ENCODE measurements around the gene SGPP2.

DNA sequence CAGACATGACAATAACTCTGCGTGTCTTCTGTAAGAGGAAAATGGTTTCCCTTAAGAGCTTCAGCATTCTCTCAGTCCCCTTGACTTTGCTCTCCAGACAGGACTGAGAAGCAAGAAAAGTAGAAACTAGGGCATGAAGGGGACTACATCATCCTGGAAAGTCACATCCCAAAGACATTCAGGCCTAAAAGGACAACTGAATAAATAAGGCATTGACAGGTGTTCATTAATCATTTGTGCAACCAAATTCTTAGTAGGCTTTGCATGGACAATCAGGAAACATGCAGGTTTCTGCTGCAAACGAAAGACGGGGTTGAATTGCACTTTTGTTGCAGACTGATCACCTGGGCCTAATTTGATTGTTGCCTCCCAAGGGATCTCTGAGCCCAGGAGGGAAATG, 1.2 kb upstream of the SGPP2 start:
- TF ChIP-seq, protein P1, sequence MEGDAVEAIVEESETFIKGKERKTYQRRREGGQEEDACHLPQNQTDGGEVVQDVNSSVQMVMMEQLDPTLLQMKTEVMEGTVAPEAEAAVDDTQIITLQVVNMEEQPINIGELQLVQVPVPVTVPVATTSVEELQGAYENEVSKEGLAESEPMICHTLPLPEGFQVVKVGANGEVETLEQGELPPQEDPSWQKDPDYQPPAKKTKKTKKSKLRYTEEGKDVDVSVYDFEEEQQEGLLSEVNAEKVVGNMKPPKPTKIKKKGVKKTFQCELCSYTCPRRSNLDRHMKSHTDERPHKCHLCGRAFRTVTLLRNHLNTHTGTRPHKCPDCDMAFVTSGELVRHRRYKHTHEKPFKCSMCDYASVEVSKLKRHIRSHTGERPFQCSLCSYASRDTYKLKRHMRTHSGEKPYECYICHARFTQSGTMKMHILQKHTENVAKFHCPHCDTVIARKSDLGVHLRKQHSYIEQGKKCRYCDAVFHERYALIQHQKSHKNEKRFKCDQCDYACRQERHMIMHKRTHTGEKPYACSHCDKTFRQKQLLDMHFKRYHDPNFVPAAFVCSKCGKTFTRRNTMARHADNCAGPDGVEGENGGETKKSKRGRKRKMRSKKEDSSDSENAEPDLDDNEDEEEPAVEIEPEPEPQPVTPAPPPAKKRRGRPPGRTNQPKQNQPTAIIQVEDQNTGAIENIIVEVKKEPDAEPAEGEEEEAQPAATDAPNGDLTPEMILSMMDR (conservative IDR thresholded peaks at IDR 0.05; ENCODE audit: low read depth, low read length) = no peak
- no peak for TF ChIP-seq EZH2 (IDR thresholded peaks at IDR 0.05; ENCODE audit: borderline replicate concordance, low read depth, low read length, poor library complexity, severe bottlenecking)
